Tibial nerve (tissue), 4 donors: Measurements from ENCODE around the gene PBRM1. TPM values are rescaled to one million over a fixed set of nuclear protein-coding genes. Genes with fewer than 3 reads are reported as not detected.

Experiments
- DNase-seq, 2 donors: peaks; one replicate each; pipeline ENCODE4 v3.0.0-alpha.2; 2019; ENCODE audit warnings: low spot score in 2 of 2
- H3K27ac ChIP-seq, 4 donors: fragments of 200-600 bp; sonication (generic) in 3 of 4; one replicate each; pipeline ENCODE4 v1.5.1; 2017 to 2019; ENCODE audit warnings: mild to moderate bottlenecking in 1 of 4
- H3K27me3 ChIP-seq, 2 donors: fragments of 200-600 bp; sonication (generic) in 1 of 2; one replicate each; pipeline versions ENCODE4 v1.5.1 to v1.6.0; 2017 to 2019
- H3K36me3 ChIP-seq, 3 donors: fragments of 200-600 bp; sonication (generic); one replicate each; pipeline ENCODE4 v1.5.1; 2018 to 2019
- H3K4me1 ChIP-seq, 4 donors: fragments of 200-600 bp; sonication (generic) in 3 of 4; one replicate each; pipeline ENCODE4 v1.5.1; 2017 to 2019
- H3K4me3 ChIP-seq, 4 donors: fragments of 200-600 bp; sonication (generic) in 3 of 4; one replicate each; pipeline ENCODE4 v1.5.1; 2017 to 2019; ENCODE audit warnings: mild to moderate bottlenecking in 1 of 4, moderate library complexity in 1 of 4
- H3K9me3 ChIP-seq, 4 donors: fragments of 200-600 bp; sonication (generic) in 3 of 4; one replicate each; pipeline ENCODE4 v1.5.1; 2017 to 2019
- EP300 ChIP-seq, 2 donors: sonication (generic); formaldehyde crosslinking; IDR thresholded peaks; one replicate each; pipeline ENCODE4 v1.6.1; 2017; ENCODE audit warnings: antibody characterized with exemption in 2 of 2, mild to moderate bottlenecking in 1 of 2
- POLR2A ChIP-seq, 2 donors: fragments of 450-650 bp; IDR thresholded peaks; one replicate each; pipeline ENCODE4 v1.6.1; 2017; ENCODE audit warnings: antibody characterized with exemption in 2 of 2, mild to moderate bottlenecking in 2 of 2, moderate library complexity in 2 of 2
- WGBS, 2 donors: methylation state at CpG; one replicate each; pipeline ENCODE4 v1.1.5; 2018; 5-methylcytosine and 5-hydroxymethylcytosine counted together
- total RNA-seq, 4 donors: library from RNA; depleted of rRNA; stranded (reverse); fragments of >200 nt; gene quantifications; one replicate each; pipeline ENCODE4 v1.1.0, GENCODE V29; 2016
- TF ChIP-seq, protein P1 (sequence below), 5 experiments: fragments of 200-600 bp in 3 of 5; fragments of 450-650 bp in 2 of 5; sonication (generic) in 3 of 5; IDR thresholded peaks; one replicate each; pipeline ENCODE4 v1.5.1; 2016 to 2019; ENCODE audit warnings: antibody characterized with exemption in 5 of 5, mild to moderate bottlenecking in 3 of 5, moderate library complexity in 2 of 5

Gene PBRM1
- total RNA-seq, 4 donors from 2014 or later, result 87.0 to 123 (median 114) TPM

- no peaks in the 10 kb centered on the region for H3K4me1 ChIP-seq
- H3K36me3 ChIP-seq, result peaks cover 3 to 43% (median 12%) of the 10 kb centered on the region in 3 donors
- H3K4me3 ChIP-seq, result no peak overlapping the region
- H3K9me3 ChIP-seq, result no peaks in the 10 kb centered on the region
- 96 to 98% methylated on average over 2 of the region's 2 CpGs for WGBS, 2 donors
- H3K27ac ChIP-seq, result no peak overlapping the region
- no peak for TF ChIP-seq POLR2A (IDR thresholded peaks at IDR 0.05)
- no peak for TF ChIP-seq EP300 (IDR thresholded peaks at IDR 0.05)
- TF ChIP-seq, protein P1, sequence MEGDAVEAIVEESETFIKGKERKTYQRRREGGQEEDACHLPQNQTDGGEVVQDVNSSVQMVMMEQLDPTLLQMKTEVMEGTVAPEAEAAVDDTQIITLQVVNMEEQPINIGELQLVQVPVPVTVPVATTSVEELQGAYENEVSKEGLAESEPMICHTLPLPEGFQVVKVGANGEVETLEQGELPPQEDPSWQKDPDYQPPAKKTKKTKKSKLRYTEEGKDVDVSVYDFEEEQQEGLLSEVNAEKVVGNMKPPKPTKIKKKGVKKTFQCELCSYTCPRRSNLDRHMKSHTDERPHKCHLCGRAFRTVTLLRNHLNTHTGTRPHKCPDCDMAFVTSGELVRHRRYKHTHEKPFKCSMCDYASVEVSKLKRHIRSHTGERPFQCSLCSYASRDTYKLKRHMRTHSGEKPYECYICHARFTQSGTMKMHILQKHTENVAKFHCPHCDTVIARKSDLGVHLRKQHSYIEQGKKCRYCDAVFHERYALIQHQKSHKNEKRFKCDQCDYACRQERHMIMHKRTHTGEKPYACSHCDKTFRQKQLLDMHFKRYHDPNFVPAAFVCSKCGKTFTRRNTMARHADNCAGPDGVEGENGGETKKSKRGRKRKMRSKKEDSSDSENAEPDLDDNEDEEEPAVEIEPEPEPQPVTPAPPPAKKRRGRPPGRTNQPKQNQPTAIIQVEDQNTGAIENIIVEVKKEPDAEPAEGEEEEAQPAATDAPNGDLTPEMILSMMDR (IDR thresholded peaks at IDR 0.05), result no peak
- no peaks in the 10 kb centered on the region for H3K27me3 ChIP-seq
- no peak for DNase-seq
Measured at GRCh38 chr3:52568069-52568468, 117.6 kb downstream of the PBRM1 start.

GRCh38 chr3:52563984-52564383 is 121.7 kb downstream of the PBRM1 start:
- Histone ChIP-seq H3K9me3 (no peaks in the 10 kb centered on the region), H3K36me3 (peaks cover 3 to 67% (median 17%) of the 10 kb centered on the region in 3 donors), H3K27ac (no peak overlapping the region), H3K4me1 (no peaks in the 10 kb centered on the region), H3K27me3 (no peaks in the 10 kb centered on the region), H3K4me3 (no peak overlapping the region)
- WGBS, 2 donors, result 85 to 100% methylated on average over 2 of the region's 2 CpGs
- DNase-seq, result no peak
- TF ChIP-seq POLR2A (IDR thresholded peaks at IDR 0.05) (no peak), EP300 (IDR thresholded peaks at IDR 0.05) (no peak)
- TF ChIP-seq, protein P1 (IDR thresholded peaks at IDR 0.05), result no peak

- no peak for DNase-seq
- H3K4me1 ChIP-seq, result peaks cover 0 to 22% (median 10%) of the 10 kb centered on the region in 4 donors
- no peak overlapping the region for H3K27ac ChIP-seq
- no peak overlapping the region for H3K4me3 ChIP-seq
- H3K27me3 ChIP-seq, result no peaks in the 10 kb centered on the region
- WGBS, 2 donors, result 75 to 76% methylated on average over 4 of the region's 4 CpGs
- H3K36me3 ChIP-seq, result peaks cover 5 to 75% (median 14%) of the 10 kb centered on the region in 3 donors
- TF ChIP-seq EP300 (IDR thresholded peaks at IDR 0.05), result no peak
- no peak for TF ChIP-seq POLR2A (IDR thresholded peaks at IDR 0.05)
- TF ChIP-seq, protein P1 (IDR thresholded peaks at IDR 0.05), result no peak
- no peaks in the 10 kb centered on the region for H3K9me3 ChIP-seq
Measured at GRCh38 chr3:52561028-52561747, 124.5 kb downstream of the PBRM1 start.

- 94 to 99% methylated on average over 5 of the region's 5 CpGs for WGBS, 2 donors
- Histone ChIP-seq H3K36me3 (peaks cover 3 to 80% (median 8%) of the 10 kb centered on the region in 3 donors), H3K4me1 (peaks cover 0 to 39% (median 18%) of the 10 kb centered on the region in 4 donors), H3K4me3 (no peak overlapping the region), H3K27me3 (no peaks in the 10 kb centered on the region), H3K27ac (peak overlapping the region in 1 of 4 donors; percentile 79), H3K9me3 (no peaks in the 10 kb centered on the region)
- TF ChIP-seq EP300 (IDR thresholded peaks at IDR 0.05), result no peak
- TF ChIP-seq, protein P1 (IDR thresholded peaks at IDR 0.05), result no peak
- TF ChIP-seq POLR2A (IDR thresholded peaks at IDR 0.05), result no peak
- DNase-seq, result no peak
Measured at GRCh38 chr3:52558436-52558835, 127.3 kb downstream of the PBRM1 start.
